GM12872 (cell line): Measurements from ENCODE around the gene CYP27A1.

Source experiments
- CTCF ChIP-seq: IDR thresholded peaks from 3 replicates; pipeline ENCODE4 v1.5.1; 2011; ENCODE audit warnings: low read depth, mild to moderate bottlenecking, low read length, moderate library complexity; ENCODE audit not compliant: insufficient read depth

Gene CYP27A1

DNA sequence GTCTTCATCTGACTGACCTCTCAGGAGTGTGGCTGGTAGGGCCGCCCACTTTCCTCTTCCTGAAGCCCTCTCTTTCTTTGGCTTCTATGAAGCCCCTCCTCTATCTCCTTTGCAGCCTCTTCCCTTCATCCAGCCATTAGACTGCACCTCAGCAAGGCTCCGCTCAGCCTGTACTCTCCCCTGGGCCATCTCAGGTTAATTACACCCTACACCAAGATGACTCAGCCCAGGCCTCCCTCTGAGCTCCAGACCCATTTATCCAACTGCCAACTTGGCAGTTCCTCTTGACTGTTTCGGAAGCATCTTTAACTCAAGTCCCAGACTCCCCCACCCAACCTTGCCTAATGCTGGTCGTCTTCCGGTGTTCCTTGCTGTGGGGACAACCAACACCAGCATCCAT is 71.8 kb downstream of the CYP27A1 start:
- TF ChIP-seq CTCF: no peak

- TF ChIP-seq CTCF: no peak
Measured at GRCh38 chr2:218854860-218855259, 72.9 kb downstream of the CYP27A1 start.

DNA sequence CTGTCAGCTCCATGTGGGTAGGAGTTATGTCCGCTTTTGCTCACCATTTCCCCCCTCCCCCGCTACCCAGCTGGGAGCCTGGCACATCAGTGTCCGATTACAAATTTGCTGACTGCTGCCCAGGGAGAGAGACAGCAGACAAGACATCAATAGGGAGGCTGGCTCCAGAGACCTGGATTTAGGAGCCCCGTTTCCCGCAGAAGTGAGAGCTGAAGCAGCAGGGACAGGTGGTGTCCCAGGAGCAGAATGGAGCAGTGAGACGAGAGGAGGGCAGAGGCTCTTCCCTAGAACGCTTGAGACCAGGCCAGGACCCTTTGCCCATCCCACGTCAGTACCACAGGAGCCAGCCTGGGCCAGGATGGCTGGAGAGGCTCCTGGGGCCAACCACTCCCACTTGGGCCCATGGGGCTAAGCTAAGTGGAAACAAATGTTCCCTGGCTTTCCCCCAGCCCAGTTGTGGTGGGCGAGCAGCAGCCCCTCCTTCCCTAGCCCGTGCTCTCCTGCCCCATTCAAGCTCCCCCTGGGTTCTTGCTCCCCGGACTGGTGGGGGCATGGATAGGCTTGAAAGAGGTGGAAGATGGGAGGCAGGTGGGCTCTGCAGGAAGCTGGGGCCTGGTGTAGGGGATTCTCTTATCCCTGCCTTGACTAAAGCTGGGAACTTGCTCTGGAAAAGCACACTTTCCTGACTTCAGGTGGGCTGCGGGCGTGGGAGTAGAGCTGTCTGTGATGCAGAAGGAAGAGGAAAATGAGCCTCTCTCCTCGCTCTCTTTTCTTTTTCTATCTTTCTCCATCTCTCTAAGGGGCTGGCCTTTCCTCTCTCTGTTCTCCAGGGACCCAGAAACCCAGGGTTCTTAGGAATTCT is 73.6 kb downstream of the CYP27A1 start:
- no peak for TF ChIP-seq CTCF

DNA sequence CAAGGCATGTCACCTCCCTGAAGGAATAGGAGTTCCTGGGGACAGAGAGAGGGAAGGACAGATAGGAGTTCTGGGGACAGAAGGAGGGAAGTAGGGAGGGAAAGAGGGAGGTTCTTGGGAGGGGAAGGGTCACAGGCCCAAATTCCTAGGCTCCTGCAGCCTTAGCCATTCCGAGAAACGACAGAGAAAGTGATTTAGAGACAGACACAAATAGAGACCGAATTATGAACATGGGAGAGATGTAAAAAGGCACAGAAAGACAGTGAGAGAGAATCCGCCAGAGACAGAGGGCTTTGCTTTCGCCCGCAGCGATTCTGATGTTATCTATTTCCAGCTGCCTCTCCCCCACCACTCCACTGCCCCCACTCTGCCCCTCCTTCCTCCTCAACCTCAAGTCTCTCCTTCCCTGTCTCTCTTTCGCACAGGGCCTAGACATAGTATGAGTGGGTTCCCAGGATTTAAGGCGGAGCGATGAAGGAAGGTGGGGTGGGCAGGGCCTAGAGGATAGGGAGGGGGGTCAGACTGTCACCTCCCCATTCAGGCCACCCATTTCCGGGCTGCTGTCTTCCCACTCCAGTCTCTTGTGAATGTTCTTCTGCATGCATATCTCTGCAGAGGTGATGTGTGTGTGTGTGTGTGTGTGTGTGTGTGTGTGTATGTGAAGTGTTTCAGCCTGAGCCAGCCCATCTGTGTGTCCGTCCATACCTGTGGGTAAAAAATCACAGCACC is 74.4 kb downstream of the CYP27A1 start:
- TF ChIP-seq CTCF: no peak

GRCh38 chr2:218856896-218857243 is 74.9 kb downstream of the CYP27A1 start:
- TF ChIP-seq CTCF: no peak

- no peak for TF ChIP-seq CTCF
Measured at GRCh38 chr2:218857371-218858137, 75.6 kb downstream of the CYP27A1 start.

DNA sequence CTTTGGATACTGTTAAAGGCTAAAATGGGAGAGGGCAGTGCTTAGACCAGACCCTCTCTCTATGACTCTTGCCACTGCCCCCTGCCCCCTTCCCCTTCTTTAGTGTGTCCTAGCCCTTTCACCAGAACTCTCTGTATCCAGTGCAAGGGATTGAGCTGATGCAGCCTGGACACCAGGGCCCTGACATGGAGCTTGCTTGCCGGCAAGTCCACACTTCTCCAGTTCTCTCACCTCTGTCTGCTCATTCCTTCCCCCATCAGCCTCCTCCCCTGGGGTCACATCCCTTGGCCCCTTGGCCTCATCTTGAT is 76.1 kb downstream of the CYP27A1 start:
- no peak for TF ChIP-seq CTCF
